ENCODE data around the gene EMC10. TPM values are rescaled to one million over a fixed set of nuclear protein-coding genes. Genes with fewer than 3 reads are reported as not detected.

The EMC10 gene
- total and polyA plus RNA-seq, 10 of the 15 experiments (the other 5 are each of a cell fraction or from before 2014, with no cell fraction given) = 2.5 to 77.3 (median 20.3) TPM

DNA sequence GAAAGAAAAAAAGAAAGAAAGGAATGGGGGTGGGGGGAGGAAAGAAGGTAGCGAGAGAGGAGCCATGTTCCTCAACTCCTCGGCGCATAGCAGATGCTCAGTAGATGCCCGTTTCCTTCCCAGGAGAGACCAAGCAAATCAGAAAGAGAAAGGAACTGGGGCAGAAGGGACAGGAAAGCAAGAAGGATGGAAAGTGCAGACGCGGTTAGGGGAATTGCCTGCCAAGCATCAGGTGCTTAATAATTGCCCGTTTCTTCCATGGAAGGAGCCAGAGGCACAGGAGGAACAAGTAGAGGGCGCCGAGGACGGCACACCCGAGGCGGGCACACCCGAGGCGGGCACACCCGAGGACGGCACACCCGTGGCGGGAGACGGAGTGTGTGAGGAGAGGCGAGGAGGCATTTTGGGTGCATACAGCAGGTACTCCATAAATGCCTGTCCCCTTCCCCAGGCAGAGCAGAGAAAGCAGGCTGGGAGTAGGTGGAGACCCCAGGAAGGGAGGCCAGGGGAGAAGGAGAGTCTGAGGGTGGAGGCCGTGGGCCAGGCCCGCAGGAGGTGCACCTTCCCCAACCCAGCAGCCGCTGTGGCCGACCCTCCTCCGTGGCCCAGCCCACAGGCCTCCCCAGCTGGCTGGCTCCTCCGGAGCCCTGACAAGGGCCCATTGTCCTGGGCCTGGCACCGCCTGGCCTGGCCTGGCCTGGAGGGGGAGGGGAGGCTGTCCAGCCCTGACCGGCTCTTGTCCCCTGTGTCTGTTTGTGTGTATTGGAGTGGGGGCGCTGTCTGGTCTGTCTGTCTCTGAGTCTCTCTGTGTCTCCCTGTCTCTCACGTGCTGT lies 20.1 kb downstream of the EMC10 start:
- POLR2A ChIA-PET = no interaction called here
- BruUV-seq (replicated peaks) = no TSS peak
- H4K20me1 ChIP-seq (ENCODE audit: control insufficient read depth, insufficient read depth) = no peaks in the 10 kb centered on the region
- no peak overlapping the region for H3K27ac ChIP-seq (ENCODE audit: control insufficient read depth, insufficient read depth)
- DNase-seq (ENCODE audit: low read depth, low spot score) = no peak
- no peak overlapping the region for H3K4me2 ChIP-seq (ENCODE audit: control insufficient read depth, insufficient read depth)
- no peaks in the 10 kb centered on the region for H3K9me3 ChIP-seq (replicated peaks; ENCODE audit: control insufficient read depth, insufficient read depth, low read length)
- intact Hi-C loops (cut with micrococcal nuclease; ENCODE audit: unreplicated experiment) = no loop called here
- H3K4me3 ChIP-seq = no peak overlapping the region
- WGBS (ENCODE audit: insufficient coverage, insufficient replicate concordance, low lambda C conversion rate, missing lambda C conversion rate) = 70% methylated on average over 29 of the region's 30 CpGs
- no peak overlapping the region for H3K9ac ChIP-seq (ENCODE audit: control insufficient read depth, insufficient read depth, low read length)
- H3K27me3 ChIP-seq (replicated peaks in 1 of 2; ENCODE audit: control insufficient read depth in 2 of 2, insufficient read depth in 2 of 2, low read length in 1 of 2) = no peaks in the 10 kb centered on the region
- in situ Hi-C loops (cut with MboI) = no loop called here
- CTCF ChIA-PET = no interaction called here
- ATAC-seq = no peak
- H3K79me2 ChIP-seq (ENCODE audit: control insufficient read depth, insufficient read depth, low read length) = no peaks in the 10 kb centered on the region
- SMC1A ChIA-PET (ENCODE audit: uncharacterized antibody, unreplicated experiment) = no interaction called here
- no peak for TF ChIP-seq BHLHE40 (IDR thresholded peaks at IDR 0.05; ENCODE audit: borderline replicate concordance in 1 of 2, low read depth in 2 of 2, low read length in 1 of 2)
- TF ChIP-seq SMAD5 (IDR thresholded peaks at IDR 0.05; ENCODE audit: low read depth) = no peak
- no peak for TF ChIP-seq SRF (IDR thresholded peaks at IDR 0.05; ENCODE audit: low read depth in 2 of 2, low read length in 2 of 2)
- TF ChIP-seq, protein P1, sequence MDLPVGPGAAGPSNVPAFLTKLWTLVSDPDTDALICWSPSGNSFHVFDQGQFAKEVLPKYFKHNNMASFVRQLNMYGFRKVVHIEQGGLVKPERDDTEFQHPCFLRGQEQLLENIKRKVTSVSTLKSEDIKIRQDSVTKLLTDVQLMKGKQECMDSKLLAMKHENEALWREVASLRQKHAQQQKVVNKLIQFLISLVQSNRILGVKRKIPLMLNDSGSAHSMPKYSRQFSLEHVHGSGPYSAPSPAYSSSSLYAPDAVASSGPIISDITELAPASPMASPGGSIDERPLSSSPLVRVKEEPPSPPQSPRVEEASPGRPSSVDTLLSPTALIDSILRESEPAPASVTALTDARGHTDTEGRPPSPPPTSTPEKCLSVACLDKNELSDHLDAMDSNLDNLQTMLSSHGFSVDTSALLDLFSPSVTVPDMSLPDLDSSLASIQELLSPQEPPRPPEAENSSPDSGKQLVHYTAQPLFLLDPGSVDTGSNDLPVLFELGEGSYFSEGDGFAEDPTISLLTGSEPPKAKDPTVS (IDR thresholded peaks at IDR 0.05; ENCODE audit: low read depth, low read length) = no peak
- no peak for TF ChIP-seq BCL11A (IDR thresholded peaks at IDR 0.05; ENCODE audit: low read depth, low read length)
- TF ChIP-seq ASH2L (IDR thresholded peaks at IDR 0.05; ENCODE audit: borderline replicate concordance, low read depth) = no peak
- TF ChIP-seq, protein P2, sequence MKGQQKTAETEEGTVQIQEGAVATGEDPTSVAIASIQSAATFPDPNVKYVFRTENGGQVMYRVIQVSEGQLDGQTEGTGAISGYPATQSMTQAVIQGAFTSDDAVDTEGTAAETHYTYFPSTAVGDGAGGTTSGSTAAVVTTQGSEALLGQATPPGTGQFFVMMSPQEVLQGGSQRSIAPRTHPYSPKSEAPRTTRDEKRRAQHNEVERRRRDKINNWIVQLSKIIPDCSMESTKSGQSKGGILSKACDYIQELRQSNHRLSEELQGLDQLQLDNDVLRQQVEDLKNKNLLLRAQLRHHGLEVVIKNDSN (IDR thresholded peaks at IDR 0.05; ENCODE audit: borderline replicate concordance, extremely low read length, insufficient read depth, low read depth, low read length) = no peak
- no peak for TF ChIP-seq MYC (IDR thresholded peaks at IDR 0.05; ENCODE audit: insufficient read depth, insufficient read length, insufficient replicate concordance, low read length, severe bottlenecking)
- no peak overlapping the region for H2AFZ ChIP-seq (ENCODE audit: control insufficient read depth, low read depth, low read length)
- no peaks in the 10 kb centered on the region for H3K36me3 ChIP-seq (ENCODE audit: control insufficient read depth in 2 of 2, insufficient read depth in 2 of 2, low read length in 1 of 2)
- H3K4me1 ChIP-seq (ENCODE audit: control insufficient read depth, insufficient read depth, low read length) = no peaks in the 10 kb centered on the region
- RAD21 ChIA-PET (ENCODE audit: unreplicated experiment) = no interaction called here
- no peak for FAIRE-seq
